ENCODE data around the gene TMEM59L.
A peak's percentile ranks its signal among the peaks of the same experiment; 100 is the strongest.

TMEM59L gene

GRCh38 chr19:18634612-18635297 lies 22.1 kb downstream of the TMEM59L start:
- Histone ChIP-seq H3K4ac (ENCODE audit: low read depth, low read length) (no peak overlapping the region), H3K14ac (ENCODE audit: low read length) (no peak overlapping the region), H3K23ac (ENCODE audit: low read length) (no peak overlapping the region), H3K9me3 (ENCODE audit: insufficient read depth, low read depth, low read length) (peaks cover 1% of the 10 kb centered on the region), H2BK12ac (ENCODE audit: low read length) (no peak overlapping the region), H3K18ac (ENCODE audit: low read length) (no peak overlapping the region), H3K79me2 (ENCODE audit: control insufficient read depth, insufficient read depth, low read length, poor library complexity) (peaks cover 3% of the 10 kb centered on the region), H3K4me1 (ENCODE audit: control insufficient read depth in 1 of 2, insufficient read depth in 2 of 2, low read length in 2 of 2) (peaks cover 8% of the 10 kb centered on the region in 2 experiments), H3K9ac (ENCODE audit: low read length) (no peak overlapping the region), H4K91ac (ENCODE audit: low read depth, low read length) (no peak overlapping the region), H4K8ac (ENCODE audit: low read depth, low read length) (no peak overlapping the region), H3K4me2 (ENCODE audit: low read length) (no peak overlapping the region), H3K79me1 (ENCODE audit: low read length) (peaks cover 3% of the 10 kb centered on the region), H3K4me3 (ENCODE audit: low read depth, low read length) (no peak overlapping the region), H2BK120ac (ENCODE audit: insufficient read depth, low read length, poor library complexity) (no peak overlapping the region), H3K36me3 (ENCODE audit: control insufficient read depth in 1 of 2, insufficient read depth in 2 of 2, low read length in 2 of 2) (no peaks in the 10 kb centered on the region), H3K27me3 (ENCODE audit: insufficient read depth, low read length) (no peaks in the 10 kb centered on the region), H4K12ac (ENCODE audit: low read depth, low read length) (no peak overlapping the region), H3K27ac (ENCODE audit: low read depth, low read length) (no peak overlapping the region), H2BK5ac (ENCODE audit: low read depth, low read length, poor library complexity) (no peak overlapping the region), H2AFZ (ENCODE audit: insufficient read depth, low read length, poor library complexity) (no peak overlapping the region), H2AK5ac (ENCODE audit: low read length) (no peak overlapping the region)
- no peak for DNase-seq
- WGBS (ENCODE audit: extremely low coverage, insufficient coverage, insufficient read length) = no CpG with 5 or more reads among the region's 12 CpGs

DNA sequence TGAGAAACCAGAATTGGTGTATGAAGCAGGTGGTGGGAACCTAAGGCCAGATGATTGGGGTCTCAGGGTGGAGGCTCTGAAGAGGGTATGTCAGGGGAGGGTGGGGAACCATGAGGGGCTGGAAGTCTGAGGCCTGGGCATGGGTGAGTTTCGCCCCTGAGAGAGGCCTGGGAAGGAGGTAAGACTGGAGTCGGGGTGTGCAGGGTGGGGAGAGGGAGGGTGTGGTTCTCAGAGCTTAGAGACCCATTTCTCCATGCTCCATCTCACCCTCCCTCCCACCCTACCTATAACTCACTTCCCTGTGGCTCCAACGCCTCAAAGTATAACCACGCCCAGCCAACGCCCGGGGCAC lies 23.1 kb downstream of the TMEM59L start:
- no peaks in the 10 kb centered on the region for H3K27me3 ChIP-seq (ENCODE audit: insufficient read depth, low read length)
- H3K4me3 ChIP-seq (ENCODE audit: low read depth, low read length) = no peak overlapping the region
- no peak overlapping the region for H3K4ac ChIP-seq (ENCODE audit: low read depth, low read length)
- DNase-seq = no peak
- no peaks in the 10 kb centered on the region for H3K36me3 ChIP-seq (ENCODE audit: control insufficient read depth in 1 of 2, insufficient read depth in 2 of 2, low read length in 2 of 2)
- no peak overlapping the region for H3K23ac ChIP-seq (ENCODE audit: low read length)
- no peak overlapping the region for H3K4me2 ChIP-seq (ENCODE audit: low read length)
- H2BK5ac ChIP-seq (ENCODE audit: low read depth, low read length, poor library complexity) = no peak overlapping the region
- H2AFZ ChIP-seq (ENCODE audit: insufficient read depth, low read length, poor library complexity) = no peak overlapping the region
- H3K27ac ChIP-seq (ENCODE audit: low read depth, low read length) = no peak overlapping the region
- peaks cover 1% of the 10 kb centered on the region for H3K9me3 ChIP-seq (ENCODE audit: insufficient read depth, low read depth, low read length)
- H3K4me1 ChIP-seq (ENCODE audit: control insufficient read depth in 1 of 2, insufficient read depth in 2 of 2, low read length in 2 of 2) = peaks cover 8% of the 10 kb centered on the region in 2 experiments
- H2BK120ac ChIP-seq (ENCODE audit: insufficient read depth, low read length, poor library complexity) = no peak overlapping the region
- peaks cover 3% of the 10 kb centered on the region for H3K79me2 ChIP-seq (ENCODE audit: control insufficient read depth, insufficient read depth, low read length, poor library complexity)
- H4K12ac ChIP-seq (ENCODE audit: low read depth, low read length) = no peak overlapping the region
- no peak overlapping the region for H2BK12ac ChIP-seq (ENCODE audit: low read length)
- no peak overlapping the region for H2AK5ac ChIP-seq (ENCODE audit: low read length)
- peaks cover 3% of the 10 kb centered on the region for H3K79me1 ChIP-seq (ENCODE audit: low read length)
- H3K14ac ChIP-seq (ENCODE audit: low read length) = no peak overlapping the region
- H4K8ac ChIP-seq (ENCODE audit: low read depth, low read length) = no peak overlapping the region
- no peak overlapping the region for H3K9ac ChIP-seq (ENCODE audit: low read length)
- no peak overlapping the region for H3K18ac ChIP-seq (ENCODE audit: low read length)
- WGBS (ENCODE audit: extremely low coverage, insufficient coverage, insufficient read length) = no CpG with 5 or more reads among the region's 6 CpGs
- H4K91ac ChIP-seq (ENCODE audit: low read depth, low read length) = no peak overlapping the region

DNA sequence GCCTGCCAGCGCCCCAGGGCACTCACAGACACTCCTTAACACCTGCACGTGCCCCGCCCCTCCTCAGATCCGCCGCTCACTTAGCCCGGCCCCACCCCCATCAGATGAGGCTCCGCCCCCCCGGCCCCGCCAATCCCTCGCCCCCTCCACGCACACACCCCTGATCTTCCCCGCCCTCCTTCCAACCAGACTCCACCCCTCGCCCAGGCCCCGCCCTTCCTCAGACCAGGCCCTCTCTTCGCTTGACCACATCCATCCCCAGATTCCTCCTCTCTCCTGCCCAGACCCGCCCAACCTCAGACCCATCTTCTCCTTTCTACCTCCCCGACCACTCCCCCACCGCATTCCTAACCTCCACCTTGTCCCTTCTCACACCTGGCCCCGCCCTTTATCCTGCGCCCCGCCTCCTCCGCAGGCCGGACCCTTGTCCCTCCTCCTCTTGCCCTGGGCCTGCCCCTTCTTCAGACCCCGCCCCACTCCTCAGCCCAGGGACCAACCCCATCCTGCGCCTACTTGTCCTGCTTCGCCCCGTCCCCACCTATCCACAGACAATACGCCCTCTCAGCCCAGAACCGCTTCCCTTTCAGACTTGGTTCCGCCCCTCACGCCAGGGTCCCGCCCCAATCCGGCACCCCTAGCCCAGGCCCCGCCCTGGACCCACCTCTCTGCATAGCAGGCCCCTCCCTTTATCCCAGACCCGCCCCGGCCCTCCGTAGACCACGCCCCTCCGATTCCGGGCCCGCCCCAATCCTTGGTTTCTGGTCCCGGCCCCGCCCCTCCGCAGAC lies 23.7 kb downstream of the TMEM59L start:
- Histone ChIP-seq H3K79me2 (ENCODE audit: control insufficient read depth, insufficient read depth, low read length, poor library complexity) (peaks cover 3% of the 10 kb centered on the region), H3K4me3 (ENCODE audit: low read depth, low read length) (peak overlapping the region; percentile 64), H2BK12ac (ENCODE audit: low read length) (no peak overlapping the region), H3K9ac (ENCODE audit: low read length) (no peak overlapping the region), H2BK5ac (ENCODE audit: low read depth, low read length, poor library complexity) (no peak overlapping the region), H3K79me1 (ENCODE audit: low read length) (peaks cover 3% of the 10 kb centered on the region), H4K91ac (ENCODE audit: low read depth, low read length) (no peak overlapping the region), H3K27me3 (ENCODE audit: insufficient read depth, low read length) (no peaks in the 10 kb centered on the region), H3K18ac (ENCODE audit: low read length) (no peak overlapping the region), H3K14ac (ENCODE audit: low read length) (no peak overlapping the region), H2AFZ (ENCODE audit: insufficient read depth, low read length, poor library complexity) (peak overlapping the region; percentile 21), H3K4me2 (ENCODE audit: low read length) (peak overlapping the region; percentile 63), H4K12ac (ENCODE audit: low read depth, low read length) (no peak overlapping the region), H2BK120ac (ENCODE audit: insufficient read depth, low read length, poor library complexity) (no peak overlapping the region), H3K9me3 (ENCODE audit: insufficient read depth, low read depth, low read length) (peaks cover 1% of the 10 kb centered on the region), H3K4me1 (ENCODE audit: control insufficient read depth in 1 of 2, insufficient read depth in 2 of 2, low read length in 2 of 2) (peaks cover 8% of the 10 kb centered on the region in 2 experiments), H2AK5ac (ENCODE audit: low read length) (no peak overlapping the region), H3K27ac (ENCODE audit: low read depth, low read length) (no peak overlapping the region), H3K36me3 (ENCODE audit: control insufficient read depth in 1 of 2, insufficient read depth in 2 of 2, low read length in 2 of 2) (no peaks in the 10 kb centered on the region), H3K4ac (ENCODE audit: low read depth, low read length) (no peak overlapping the region), H3K23ac (ENCODE audit: low read length) (no peak overlapping the region), H4K8ac (ENCODE audit: low read depth, low read length) (peak overlapping the region; percentile 77)
- DNase-seq = peak; percentile 90 to 95
- WGBS (ENCODE audit: extremely low coverage, insufficient coverage, insufficient read length) = no CpG with 5 or more reads among the region's 44 CpGs

DNA sequence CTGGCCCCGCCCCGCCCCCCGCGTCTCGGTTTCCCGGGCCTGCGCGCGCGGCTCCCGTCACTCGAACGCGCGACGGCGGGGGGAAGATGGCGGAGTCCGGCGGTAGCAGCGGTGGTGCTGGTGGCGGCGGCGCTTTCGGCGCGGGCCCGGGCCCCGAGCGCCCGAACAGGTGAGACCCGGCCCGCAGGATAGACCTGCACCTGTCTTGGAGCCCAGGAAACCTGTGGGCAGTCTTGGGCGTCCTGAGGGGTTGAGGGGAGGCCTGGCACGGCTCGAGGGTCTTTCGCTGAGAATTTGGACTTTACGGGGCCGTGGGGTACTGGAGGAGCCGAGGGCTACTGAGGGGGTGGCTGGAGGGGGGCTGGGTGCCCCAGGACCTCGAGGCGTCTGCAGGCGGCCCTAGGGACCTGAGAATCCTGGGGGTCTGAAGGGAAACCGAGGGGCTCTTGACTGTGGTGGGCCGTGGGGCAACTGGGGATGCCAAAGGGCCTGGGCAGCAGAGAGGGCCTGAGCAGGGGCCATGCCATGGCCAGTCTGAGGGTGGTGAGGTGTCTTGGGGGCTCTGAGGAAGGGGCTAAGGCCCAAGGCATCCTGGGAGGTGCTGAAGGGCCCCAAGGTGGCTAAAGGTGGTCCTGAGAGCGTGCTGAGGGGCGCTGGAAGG lies 24.4 kb downstream of the TMEM59L start, which contains the start of gene KLHL26:
KLHL26 (plus strand) TSS at position 60 of the 661 bp plus-strand sequence; CDS start at position 87, 27 bp downstream.
- Histone ChIP-seq H3K27me3 (ENCODE audit: insufficient read depth, low read length) (no peaks in the 10 kb centered on the region), H3K9me3 (ENCODE audit: insufficient read depth, low read depth, low read length) (peaks cover 1% of the 10 kb centered on the region), H3K14ac (ENCODE audit: low read length) (peak within 1 kb of the TSS; percentile 59), H4K12ac (ENCODE audit: low read depth, low read length) (peak within 1 kb of the TSS; percentile 47), H4K91ac (ENCODE audit: low read depth, low read length) (peak within 1 kb of the TSS; percentile 19), H2BK12ac (ENCODE audit: low read length) (no peak within 1 kb of the TSS), H3K79me2 (ENCODE audit: control insufficient read depth, insufficient read depth, low read length, poor library complexity) (peaks cover 3% of the 10 kb centered on the region), H2AK5ac (ENCODE audit: low read length) (peak within 1 kb of the TSS; percentile 51), H3K27ac (ENCODE audit: low read depth, low read length) (no peak within 1 kb of the TSS), H3K9ac (ENCODE audit: low read length) (peak within 1 kb of the TSS; percentile 28), H4K8ac (ENCODE audit: low read depth, low read length) (peak within 1 kb of the TSS; percentile 77), H2AFZ (ENCODE audit: insufficient read depth, low read length, poor library complexity) (peak within 1 kb of the TSS; percentile 35), H3K4ac (ENCODE audit: low read depth, low read length) (peak within 1 kb of the TSS; percentile 24), H3K4me2 (ENCODE audit: low read length) (peak within 1 kb of the TSS; percentile 64), H3K36me3 (ENCODE audit: control insufficient read depth in 1 of 2, insufficient read depth in 2 of 2, low read length in 2 of 2) (no peaks in the 10 kb centered on the region), H3K18ac (ENCODE audit: low read length) (peak within 1 kb of the TSS; percentile 14), H3K4me3 (ENCODE audit: low read depth, low read length) (peak within 1 kb of the TSS; percentile 69), H3K79me1 (ENCODE audit: low read length) (peaks cover 3% of the 10 kb centered on the region), H3K4me1 (ENCODE audit: control insufficient read depth in 1 of 2, insufficient read depth in 2 of 2, low read length in 2 of 2) (peaks cover 8% of the 10 kb centered on the region in 2 experiments), H2BK120ac (ENCODE audit: insufficient read depth, low read length, poor library complexity) (no peak within 1 kb of the TSS), H3K23ac (ENCODE audit: low read length) (no peak within 1 kb of the TSS), H2BK5ac (ENCODE audit: low read depth, low read length, poor library complexity) (no peak within 1 kb of the TSS)
- WGBS (ENCODE audit: extremely low coverage, insufficient coverage, insufficient read length) = no CpG with 5 or more reads among the region's 47 CpGs
- no peak for DNase-seq
